ENCODE measurements around the gene TSEN15.

TSEN15 gene

GRCh38 chr1:184023171-184023570 lies 28.4 kb upstream of the TSEN15 start:
- H3K36me3 ChIP-seq (replicated peaks; ENCODE audit: low read depth, low read length): no peaks in the 10 kb centered on the region
- no peaks in the 10 kb centered on the region for H3K79me2 ChIP-seq (ENCODE audit: low read length)
- H3K9me3 ChIP-seq (ENCODE audit: insufficient read depth, low read length): no peaks in the 10 kb centered on the region
- H3K4me3 ChIP-seq (ENCODE audit: low read length): no peak overlapping the region
- H3K27me3 ChIP-seq (ENCODE audit: low read depth, low read length): peaks cover 20% of the 10 kb centered on the region; the same call in 1 of the 2 replicates
- H4K20me1 ChIP-seq (ENCODE audit: insufficient read depth, low read length): no peaks in the 10 kb centered on the region
- TF ChIP-seq CTCF (IDR thresholded peaks at IDR 0.05; ENCODE audit: low read depth, low read length) (no peak), EZH2phosphoT487 (IDR thresholded peaks at IDR 0.05; ENCODE audit: low read depth) (no peak)
- H3K4me2 ChIP-seq (ENCODE audit: low read length): no peak overlapping the region
- no peak overlapping the region for H3K27ac ChIP-seq (ENCODE audit: low read length)
- H3K9ac ChIP-seq (ENCODE audit: low read length): no peak overlapping the region
- no peaks in the 10 kb centered on the region for H3K4me1 ChIP-seq (ENCODE audit: low read length)
- H2AFZ ChIP-seq (ENCODE audit: low read depth, low read length): no peak overlapping the region

DNA sequence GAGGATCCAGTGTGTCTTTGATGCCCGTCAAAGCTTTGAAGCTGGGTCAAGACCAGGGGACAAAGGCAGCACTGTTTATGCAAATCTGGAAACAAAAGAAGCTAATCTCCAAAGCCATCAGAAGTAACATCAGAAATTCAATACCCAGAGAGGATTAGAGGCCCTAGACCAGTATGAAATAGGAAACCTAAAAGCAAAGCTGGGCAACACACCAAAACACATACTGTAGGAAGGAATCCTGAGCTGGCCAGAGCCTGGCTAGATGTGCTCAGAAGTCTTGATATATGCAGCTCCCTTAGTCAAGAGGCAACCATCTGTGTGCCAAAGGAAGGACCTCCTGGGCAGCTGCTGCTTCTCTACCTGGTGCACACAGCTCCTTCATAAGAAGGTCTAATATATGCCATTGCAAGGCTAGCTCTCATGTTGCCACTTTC lies 26.3 kb upstream of the TSEN15 start:
- Histone ChIP-seq H3K79me2 (ENCODE audit: low read length) (no peaks in the 10 kb centered on the region), H3K4me1 (ENCODE audit: low read length) (no peaks in the 10 kb centered on the region), H3K27ac (ENCODE audit: low read length) (no peak overlapping the region), H3K27me3 (ENCODE audit: low read depth, low read length) (peaks cover 20% of the 10 kb centered on the region; the same call in 1 of the 2 replicates), H3K4me3 (ENCODE audit: low read length) (no peak overlapping the region), H3K4me2 (ENCODE audit: low read length) (no peak overlapping the region), H3K9ac (ENCODE audit: low read length) (no peak overlapping the region), H3K36me3 (replicated peaks; ENCODE audit: low read depth, low read length) (no peaks in the 10 kb centered on the region), H4K20me1 (ENCODE audit: insufficient read depth, low read length) (no peaks in the 10 kb centered on the region), H2AFZ (ENCODE audit: low read depth, low read length) (no peak overlapping the region), H3K9me3 (ENCODE audit: insufficient read depth, low read length) (no peaks in the 10 kb centered on the region)
- TF ChIP-seq EZH2phosphoT487 (IDR thresholded peaks at IDR 0.05; ENCODE audit: low read depth) (no peak), CTCF (IDR thresholded peaks at IDR 0.05; ENCODE audit: low read depth, low read length) (no peak)

DNA sequence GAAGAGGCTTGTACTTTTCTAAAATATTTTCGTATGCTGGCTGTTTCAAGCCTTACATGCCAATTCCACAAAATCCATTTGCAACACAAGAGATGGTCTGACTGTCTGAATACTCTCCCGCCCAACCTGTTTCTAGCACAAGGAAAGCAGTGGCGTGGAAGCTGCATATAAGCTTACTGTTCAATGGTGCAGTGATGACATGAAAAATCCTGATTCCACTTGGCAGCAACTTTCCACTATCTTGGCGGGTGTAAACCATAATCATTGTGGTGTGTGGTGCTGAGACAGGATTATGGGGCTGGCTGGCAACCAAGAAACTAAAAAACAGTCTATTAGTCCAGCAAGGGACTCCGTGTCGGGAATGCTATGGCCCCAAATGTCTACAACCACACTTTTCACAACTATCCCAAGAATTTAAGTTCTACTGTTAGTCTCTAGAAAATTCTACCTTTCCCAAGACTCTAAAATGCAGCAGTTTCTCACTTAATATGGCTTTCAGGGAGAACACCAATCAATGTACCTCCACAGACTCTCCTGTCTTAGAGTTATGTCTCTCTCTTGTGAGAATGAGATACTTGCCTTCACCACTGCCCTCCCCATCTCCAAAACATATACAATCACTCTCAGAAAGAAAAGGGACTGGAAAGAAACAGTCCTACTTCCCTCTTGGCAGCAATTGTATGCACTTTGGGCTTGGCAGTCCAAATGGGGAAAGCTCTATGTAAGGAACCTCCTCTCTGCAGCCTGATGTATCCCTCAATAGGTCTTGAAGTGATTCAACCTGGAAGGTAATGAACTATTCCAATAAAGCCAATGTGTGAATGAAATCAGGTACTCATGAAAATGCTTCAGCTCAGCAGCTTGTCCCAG lies 23.5 kb upstream of the TSEN15 start:
- no peak overlapping the region for H3K27ac ChIP-seq (ENCODE audit: low read length)
- H3K4me1 ChIP-seq (ENCODE audit: low read length): no peaks in the 10 kb centered on the region
- no peaks in the 10 kb centered on the region for H4K20me1 ChIP-seq (ENCODE audit: insufficient read depth, low read length)
- no peak overlapping the region for H2AFZ ChIP-seq (ENCODE audit: low read depth, low read length)
- no peaks in the 10 kb centered on the region for H3K79me2 ChIP-seq (ENCODE audit: low read length)
- H3K9me3 ChIP-seq (ENCODE audit: insufficient read depth, low read length): no peaks in the 10 kb centered on the region
- H3K9ac ChIP-seq (ENCODE audit: low read length): no peak overlapping the region
- TF ChIP-seq EZH2phosphoT487 (IDR thresholded peaks at IDR 0.05; ENCODE audit: low read depth): no peak
- no peak for TF ChIP-seq CTCF (IDR thresholded peaks at IDR 0.05; ENCODE audit: low read depth, low read length)
- H3K27me3 ChIP-seq (ENCODE audit: low read depth, low read length): peaks cover 38% of the 10 kb centered on the region; the same call in 1 of the 2 replicates
- H3K36me3 ChIP-seq (replicated peaks; ENCODE audit: low read depth, low read length): no peaks in the 10 kb centered on the region
- H3K4me3 ChIP-seq (ENCODE audit: low read length): no peak overlapping the region
- H3K4me2 ChIP-seq (ENCODE audit: low read length): no peak overlapping the region

- H3K9me3 ChIP-seq (ENCODE audit: insufficient read depth, low read length): no peaks in the 10 kb centered on the region
- H3K27me3 ChIP-seq (ENCODE audit: low read depth, low read length): peaks cover 47% of the 10 kb centered on the region; the same call in 1 of the 2 replicates
- no peak overlapping the region for H2AFZ ChIP-seq (ENCODE audit: low read depth, low read length)
- no peaks in the 10 kb centered on the region for H3K36me3 ChIP-seq (replicated peaks; ENCODE audit: low read depth, low read length)
- TF ChIP-seq EZH2phosphoT487 (IDR thresholded peaks at IDR 0.05; ENCODE audit: low read depth) (no peak), CTCF (IDR thresholded peaks at IDR 0.05; ENCODE audit: low read depth, low read length) (no peak)
- no peaks in the 10 kb centered on the region for H3K4me1 ChIP-seq (ENCODE audit: low read length)
- H3K9ac ChIP-seq (ENCODE audit: low read length): no peak overlapping the region
- no peak overlapping the region for H3K4me3 ChIP-seq (ENCODE audit: low read length)
- no peak overlapping the region for H3K27ac ChIP-seq (ENCODE audit: low read length)
- no peaks in the 10 kb centered on the region for H3K79me2 ChIP-seq (ENCODE audit: low read length)
- no peaks in the 10 kb centered on the region for H4K20me1 ChIP-seq (ENCODE audit: insufficient read depth, low read length)
- H3K4me2 ChIP-seq (ENCODE audit: low read length): no peak overlapping the region
These were observed 22.5 kb upstream of the TSEN15 start for GRCh38 chr1:184028854-184029623.
